Measurements from ENCODE around the gene PRR36.

The PRR36 gene

DNA sequence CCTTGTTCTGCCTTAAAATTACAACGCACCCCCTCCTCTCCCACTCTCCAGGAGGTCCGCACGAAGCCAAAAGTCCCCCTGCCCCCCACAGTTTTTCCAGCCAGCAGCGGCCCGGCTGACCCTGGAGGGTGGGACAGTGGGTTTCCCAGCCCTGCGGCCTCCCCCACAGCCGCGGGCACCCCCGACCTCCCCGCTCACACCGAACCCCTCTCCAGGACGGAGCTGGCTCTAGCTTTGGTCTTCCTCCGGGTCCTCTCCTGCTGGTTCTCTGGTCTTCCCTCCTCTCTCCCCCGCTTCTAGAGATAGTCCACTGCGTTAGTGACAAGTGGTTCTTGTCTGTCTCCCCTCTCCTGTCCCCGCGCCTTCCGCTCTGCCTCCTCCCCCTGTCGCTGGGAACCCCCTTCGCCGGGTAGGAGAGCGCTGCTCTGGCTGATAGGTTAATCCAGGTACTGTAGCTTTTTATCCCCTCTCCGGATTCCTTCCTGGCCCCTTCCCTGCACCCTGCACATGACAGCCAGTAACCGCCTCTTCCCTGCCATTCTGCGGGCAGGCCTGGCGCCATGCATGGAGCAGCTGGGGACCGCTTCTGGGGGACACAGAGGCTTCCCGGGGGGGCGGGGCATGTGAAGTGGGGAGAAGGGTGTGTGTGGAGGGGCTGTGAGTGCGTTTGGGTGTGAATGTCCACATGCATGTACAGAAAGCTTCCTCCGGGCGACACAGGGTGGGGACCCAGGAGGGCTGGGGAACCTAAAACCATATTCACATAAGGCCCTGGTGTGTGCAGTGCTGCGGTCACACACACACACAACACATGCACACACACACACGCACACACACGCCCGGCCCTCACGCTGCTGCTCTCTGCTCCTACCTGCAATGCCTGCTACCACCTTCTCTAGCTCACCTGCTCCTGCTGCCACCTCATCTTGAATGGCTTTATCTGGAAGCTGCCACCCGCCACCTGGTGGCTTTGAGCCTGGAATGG is 17.2 kb downstream of the PRR36 start:
- TF ChIP-seq GATA2 (IDR thresholded peaks at IDR 0.05; ENCODE audit: low read depth, low read length) (no peak), GATA3 (IDR thresholded peaks at IDR 0.05; ENCODE audit: low read depth, low read length) (no peak)

DNA sequence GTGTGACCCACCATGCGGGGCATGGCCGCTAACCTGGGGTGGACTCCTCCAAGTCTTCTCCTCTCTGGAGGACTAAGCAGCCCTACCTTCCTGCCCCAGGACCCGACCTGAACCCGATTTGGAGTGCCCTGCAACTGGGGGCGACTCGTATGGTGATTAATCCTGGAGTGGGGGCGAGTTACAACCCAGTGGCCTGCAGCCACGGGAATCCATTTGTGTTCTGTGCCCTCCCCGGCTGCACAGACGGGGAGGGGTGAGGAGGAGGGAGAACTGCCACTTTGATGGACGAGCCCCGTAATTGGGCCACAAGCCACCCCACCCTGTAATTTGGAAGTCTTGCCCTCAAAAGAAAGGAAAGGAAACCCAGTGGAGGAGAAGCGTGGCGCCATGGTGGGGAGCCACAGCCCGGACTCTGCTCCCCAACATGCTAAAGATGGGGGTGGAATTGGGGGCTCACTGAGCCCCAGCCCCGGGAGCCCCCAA is 18.0 kb downstream of the PRR36 start:
- TF ChIP-seq GATA3 (IDR thresholded peaks at IDR 0.05; ENCODE audit: low read depth, low read length) (no peak), GATA2 (IDR thresholded peaks at IDR 0.05; ENCODE audit: low read depth, low read length) (no peak)

DNA sequence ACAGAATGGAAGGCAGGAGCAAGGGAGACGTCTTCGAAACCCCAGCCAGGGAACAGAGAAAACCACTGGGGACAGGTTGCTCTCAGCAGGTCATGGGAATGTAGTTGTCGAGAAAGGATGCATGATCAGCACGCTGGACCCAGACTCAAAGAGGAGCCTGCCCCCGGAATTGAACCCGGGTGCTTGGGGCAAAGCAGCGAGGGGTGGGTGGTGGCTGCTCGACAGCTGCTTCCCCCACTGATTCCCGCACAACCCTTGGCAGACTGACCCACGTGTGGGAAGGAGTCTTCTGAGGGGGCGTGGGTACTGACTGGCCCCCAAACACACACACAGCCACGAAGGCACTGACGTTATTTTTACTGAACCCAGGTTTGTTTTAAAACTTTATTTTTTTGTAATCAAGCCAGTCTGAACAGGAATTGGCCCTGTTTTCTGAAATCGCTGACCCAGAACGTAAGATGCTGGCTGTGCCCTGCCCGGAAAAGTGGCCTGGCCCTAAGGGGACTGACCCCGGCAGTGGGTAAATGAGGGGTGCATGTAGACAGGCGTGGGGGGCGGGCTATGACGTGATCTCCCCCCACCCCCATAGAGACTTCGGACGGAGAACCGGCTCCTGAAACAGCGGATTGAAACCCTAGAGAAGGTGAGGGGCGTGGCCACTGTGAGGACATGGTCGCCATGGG is 18.6 kb downstream of the PRR36 start:
- TF ChIP-seq GATA2 (IDR thresholded peaks at IDR 0.05; ENCODE audit: low read depth, low read length) (no peak), GATA3 (IDR thresholded peaks at IDR 0.05; ENCODE audit: low read depth, low read length) (no peak)

DNA sequence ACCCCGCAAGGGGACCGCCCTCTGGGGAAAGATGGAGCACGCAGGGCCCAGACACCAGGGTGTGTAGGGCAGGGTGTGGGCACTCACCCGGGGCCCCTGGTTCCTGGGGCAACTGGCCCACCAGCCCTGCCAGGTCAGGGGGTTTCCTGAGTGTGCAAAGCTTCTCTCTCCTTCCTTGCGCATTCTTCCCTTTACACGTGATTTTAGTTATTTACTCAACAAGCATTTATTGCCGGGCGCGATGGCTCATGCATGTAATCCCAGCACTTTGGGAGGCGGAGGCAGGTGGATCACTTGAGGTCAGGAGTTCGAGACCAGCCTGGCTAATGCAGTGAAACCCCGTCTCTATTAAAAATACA is 20.4 kb downstream of the PRR36 start:
- no peak for TF ChIP-seq GATA3 (IDR thresholded peaks at IDR 0.05; ENCODE audit: low read depth, low read length)
- TF ChIP-seq GATA2 (IDR thresholded peaks at IDR 0.05; ENCODE audit: low read depth, low read length): no peak

DNA sequence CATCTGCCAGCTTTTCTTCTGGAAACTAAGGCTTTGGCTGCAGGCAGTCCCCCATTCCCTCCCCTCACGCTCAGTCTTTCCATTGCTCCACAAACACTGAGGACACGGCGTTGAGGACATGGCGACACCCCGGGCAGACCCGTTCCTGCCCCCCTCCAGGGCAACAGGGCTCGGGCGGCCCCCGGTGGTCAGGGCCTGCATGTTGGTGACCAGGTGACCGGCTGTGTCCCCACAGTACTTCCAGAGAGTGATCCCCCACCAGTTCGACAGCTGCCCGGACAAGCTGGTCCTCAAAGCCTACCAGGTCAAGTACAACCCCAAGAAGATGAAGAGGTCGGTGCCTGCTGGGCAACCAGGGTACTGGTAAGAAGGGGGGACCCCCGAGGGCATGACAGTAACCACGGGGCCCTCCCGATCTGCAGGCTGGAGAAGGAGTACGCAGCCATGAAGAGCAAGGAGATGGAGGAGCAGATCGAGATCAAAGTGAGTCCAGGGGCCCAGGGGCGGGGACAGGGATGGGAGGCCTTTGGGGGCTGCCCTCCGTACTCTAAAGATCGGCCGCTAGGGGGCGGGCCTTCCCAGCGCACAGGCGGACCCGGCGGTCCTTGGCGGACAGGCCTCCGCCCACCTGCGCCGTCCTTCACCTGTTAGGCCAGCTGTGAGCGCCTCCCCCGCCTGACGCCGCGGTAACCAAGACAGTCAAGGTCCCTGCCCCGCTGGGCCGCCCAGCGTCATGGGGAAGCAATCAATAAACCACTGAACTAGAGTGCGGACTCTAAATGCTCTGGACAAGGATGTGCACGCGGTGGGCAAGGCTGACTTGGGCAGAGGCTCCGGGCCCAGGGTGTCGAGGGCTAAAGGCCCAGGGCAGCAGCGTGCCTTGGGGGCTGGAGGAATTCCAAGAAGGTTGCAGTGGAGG is 21.1 kb downstream of the PRR36 start:
- TF ChIP-seq GATA2 (IDR thresholded peaks at IDR 0.05; ENCODE audit: low read depth, low read length): no peak
- TF ChIP-seq GATA3 (IDR thresholded peaks at IDR 0.05; ENCODE audit: low read depth, low read length): no peak

DNA sequence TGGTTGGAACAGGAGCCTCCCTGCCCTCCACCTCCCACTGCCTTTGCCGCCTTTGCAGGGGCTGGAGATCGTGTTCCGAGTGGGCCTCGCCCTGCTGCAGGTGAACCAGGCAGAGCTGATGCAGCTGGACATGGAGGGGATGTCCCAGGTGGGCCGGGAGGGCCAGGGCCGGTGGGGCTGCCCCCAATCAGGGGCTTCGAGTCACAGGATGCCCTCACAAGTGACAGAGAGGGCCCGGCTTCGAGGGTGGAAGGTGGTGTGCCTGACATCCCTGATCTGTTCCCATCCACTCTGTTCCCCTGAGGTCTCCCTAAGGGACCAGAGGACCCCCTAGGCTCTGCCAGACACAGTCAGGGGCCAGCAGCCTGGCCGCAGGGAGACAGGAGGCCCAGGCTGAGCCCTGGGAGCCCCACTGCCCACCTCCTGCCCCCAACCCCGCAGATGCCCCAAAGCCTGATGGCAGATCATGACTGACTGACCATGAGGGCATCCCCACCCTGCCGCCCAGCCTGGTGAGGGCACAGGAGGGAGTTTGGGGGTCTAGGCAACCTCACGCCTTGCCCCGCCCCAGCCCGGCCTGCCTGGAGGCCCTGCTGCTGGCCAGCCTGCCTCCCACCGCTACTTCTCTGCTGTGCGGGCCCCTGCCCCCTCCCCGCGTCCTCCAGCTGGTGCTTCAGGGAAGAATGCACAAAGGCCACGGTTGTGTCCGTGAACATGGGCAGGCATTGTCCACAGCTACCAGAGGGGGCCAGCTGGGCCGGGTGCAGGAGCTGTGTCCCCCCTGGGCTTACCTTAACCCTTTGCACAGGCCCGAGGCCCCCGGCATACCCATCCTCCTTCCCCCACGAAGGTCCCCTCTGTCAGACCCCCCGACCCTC is 22.3 kb downstream of the PRR36 start:
- TF ChIP-seq GATA3 (IDR thresholded peaks at IDR 0.05; ENCODE audit: low read depth, low read length) (no peak), GATA2 (IDR thresholded peaks at IDR 0.05; ENCODE audit: low read depth, low read length) (no peak)

DNA sequence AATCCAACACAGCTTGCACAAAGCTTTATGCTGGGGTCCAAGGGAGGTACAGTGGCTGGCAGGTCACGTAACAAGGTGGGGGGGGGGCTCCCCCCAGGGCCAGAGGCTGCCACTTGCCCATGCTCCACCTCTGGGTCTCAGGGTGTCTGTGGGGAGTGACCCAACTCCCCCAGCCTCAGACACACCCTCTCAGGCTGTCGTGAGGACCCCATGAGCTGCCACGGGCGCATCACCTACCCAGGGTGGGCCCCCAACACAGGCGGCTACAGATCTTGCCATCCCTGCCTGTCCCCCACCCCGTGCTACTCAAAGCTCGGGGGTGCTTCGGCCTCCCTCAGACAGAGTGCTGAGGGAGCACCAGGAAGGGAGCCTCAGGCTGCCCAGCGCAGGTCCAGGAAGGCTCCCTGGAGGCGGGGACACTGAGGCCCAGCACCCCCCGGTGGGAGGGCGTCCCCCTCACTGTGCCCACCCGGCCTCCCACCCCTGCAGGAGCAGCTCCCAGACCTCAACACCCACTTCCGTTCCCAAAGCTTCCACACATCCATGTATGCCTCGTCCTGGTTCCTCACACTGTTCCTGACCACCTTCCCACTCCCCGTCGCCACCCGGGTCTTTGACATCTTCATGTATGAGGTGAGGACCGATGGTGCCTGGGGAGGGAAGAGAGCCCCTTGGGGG is 23.1 kb downstream of the PRR36 start:
- TF ChIP-seq GATA2 (IDR thresholded peaks at IDR 0.05; ENCODE audit: low read depth, low read length): no peak
- no peak for TF ChIP-seq GATA3 (IDR thresholded peaks at IDR 0.05; ENCODE audit: low read depth, low read length)

DNA sequence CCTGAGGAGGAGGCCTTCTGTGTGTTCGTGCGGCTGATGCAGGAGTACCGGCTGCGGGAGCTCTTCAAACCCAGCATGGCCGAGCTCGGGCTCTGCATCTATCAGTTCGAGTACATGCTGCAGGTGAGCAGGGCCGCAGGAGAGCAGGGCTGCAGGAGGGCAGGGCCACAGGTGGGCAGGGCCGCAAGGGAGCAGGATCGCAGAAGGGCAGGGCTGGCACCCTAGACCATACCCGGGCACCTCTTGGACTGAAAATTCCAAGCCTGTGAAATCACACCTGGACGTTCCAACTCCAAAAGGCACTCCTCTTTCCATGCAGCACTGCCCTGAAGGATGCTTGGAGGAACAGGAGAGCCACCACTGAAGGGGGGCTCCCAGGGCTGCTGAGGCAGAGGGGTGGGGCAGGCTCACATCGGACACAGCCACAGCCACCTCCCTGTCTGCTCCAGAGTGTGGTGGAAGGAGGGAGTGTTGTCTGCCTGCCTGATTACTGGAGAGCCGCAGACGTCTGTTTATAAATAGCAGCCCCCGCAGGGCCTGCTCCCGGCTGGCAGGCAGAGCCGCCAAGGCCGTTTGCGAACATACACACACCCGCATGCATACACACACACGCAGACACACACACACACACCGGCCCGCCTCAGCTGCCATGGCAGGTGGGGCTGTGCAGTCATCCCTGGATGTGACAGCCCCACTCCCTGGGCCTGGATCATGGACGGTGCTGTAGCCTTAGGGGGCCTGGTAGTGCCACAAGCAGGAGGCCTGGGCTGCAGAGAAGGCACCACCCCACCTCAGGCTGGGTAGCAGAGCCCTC is 24.0 kb downstream of the PRR36 start:
- no peak for TF ChIP-seq GATA3 (IDR thresholded peaks at IDR 0.05; ENCODE audit: low read depth, low read length)

DNA sequence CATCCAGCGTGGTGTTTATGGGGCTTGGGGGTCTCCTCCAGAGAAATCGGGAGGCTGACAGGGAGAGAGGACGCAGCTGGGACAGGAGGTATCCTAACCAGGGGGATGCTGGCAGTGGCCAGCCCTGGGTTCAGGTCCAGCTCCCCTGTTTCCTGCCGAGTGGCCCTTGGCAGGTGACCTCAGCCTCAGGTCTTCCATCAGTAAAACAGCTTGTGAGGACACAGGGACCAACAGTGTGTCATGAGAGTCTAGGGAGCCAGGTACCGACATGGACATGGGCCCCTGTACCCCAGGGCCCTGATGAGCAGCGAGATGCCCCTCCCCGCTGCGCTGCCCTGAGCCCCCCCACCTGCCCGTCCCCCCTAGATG is 24.6 kb downstream of the PRR36 start:
- no peak for TF ChIP-seq GATA3 (IDR thresholded peaks at IDR 0.05; ENCODE audit: low read depth, low read length)
- TF ChIP-seq GATA2 (IDR thresholded peaks at IDR 0.05; ENCODE audit: low read depth, low read length): no peak

DNA sequence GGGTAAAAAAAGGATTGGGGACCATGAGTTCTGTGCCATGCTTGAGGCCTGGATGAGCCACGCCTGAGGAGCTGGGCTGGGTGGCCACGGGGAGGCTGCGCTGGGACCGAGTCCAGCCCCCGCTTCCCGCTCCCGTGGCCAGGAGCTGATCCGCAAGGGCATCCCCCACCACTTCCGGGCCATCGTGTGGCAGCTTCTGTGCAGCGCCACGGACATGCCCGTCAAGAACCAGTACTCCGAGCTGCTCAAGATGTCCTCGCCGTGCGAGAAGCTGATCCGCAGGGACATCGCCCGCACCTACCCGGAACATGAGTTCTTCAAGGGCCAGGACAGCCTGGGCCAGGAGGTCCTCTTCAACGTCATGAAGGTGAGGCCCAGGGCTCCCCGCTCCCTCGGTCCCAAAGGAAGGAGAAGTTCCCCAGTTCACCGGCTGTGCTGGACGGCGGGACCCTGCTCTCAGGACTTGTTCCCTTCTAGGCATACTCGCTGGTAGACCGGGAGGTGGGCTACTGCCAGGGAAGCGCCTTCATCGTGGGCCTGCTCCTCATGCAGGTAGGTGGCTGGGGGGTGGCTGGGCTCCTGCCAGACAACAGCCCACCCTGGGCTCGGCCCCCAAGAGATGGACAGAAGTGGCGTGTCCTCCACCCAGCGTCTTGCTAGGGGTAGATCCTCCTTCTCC is 25.3 kb downstream of the PRR36 start:
- TF ChIP-seq GATA3 (IDR thresholded peaks at IDR 0.05; ENCODE audit: low read depth, low read length): no peak
- TF ChIP-seq GATA2 (IDR thresholded peaks at IDR 0.05; ENCODE audit: low read depth, low read length): no peak

DNA sequence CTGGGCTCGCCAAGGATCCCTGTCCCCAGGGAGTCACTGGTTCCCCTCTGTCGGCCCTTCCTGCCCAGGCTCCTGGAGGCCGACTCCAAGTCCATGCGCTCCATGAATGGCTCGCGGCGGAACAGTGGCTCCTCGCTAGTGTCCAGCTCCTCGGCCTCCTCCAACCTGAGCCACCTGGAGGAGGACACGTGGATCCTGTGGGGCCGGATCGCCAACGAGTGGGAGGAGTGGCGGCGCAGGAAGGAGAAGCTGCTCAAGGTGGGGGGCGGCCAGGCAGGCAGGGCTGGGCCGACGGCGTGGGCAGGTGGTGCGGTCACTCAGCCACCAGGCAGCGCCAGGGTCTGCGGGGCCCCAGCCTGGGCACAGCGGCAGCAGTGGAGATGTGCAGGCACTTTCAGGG is 26.5 kb downstream of the PRR36 start:
- no peak for TF ChIP-seq GATA2 (IDR thresholded peaks at IDR 0.05; ENCODE audit: low read depth, low read length)
- no peak for TF ChIP-seq GATA3 (IDR thresholded peaks at IDR 0.05; ENCODE audit: low read depth, low read length)
